Measurements from ENCODE around the gene MARCHF9. TPM values are rescaled to one million over a fixed set of nuclear protein-coding genes. Genes with fewer than 3 reads are reported as not detected.
A peak's percentile ranks its signal among the peaks of the same experiment; 100 is the strongest.

The MARCHF9 gene
- total RNA-seq, 2 experiments from 2014 or later = 10.4 to 10.8 TPM

DNA sequence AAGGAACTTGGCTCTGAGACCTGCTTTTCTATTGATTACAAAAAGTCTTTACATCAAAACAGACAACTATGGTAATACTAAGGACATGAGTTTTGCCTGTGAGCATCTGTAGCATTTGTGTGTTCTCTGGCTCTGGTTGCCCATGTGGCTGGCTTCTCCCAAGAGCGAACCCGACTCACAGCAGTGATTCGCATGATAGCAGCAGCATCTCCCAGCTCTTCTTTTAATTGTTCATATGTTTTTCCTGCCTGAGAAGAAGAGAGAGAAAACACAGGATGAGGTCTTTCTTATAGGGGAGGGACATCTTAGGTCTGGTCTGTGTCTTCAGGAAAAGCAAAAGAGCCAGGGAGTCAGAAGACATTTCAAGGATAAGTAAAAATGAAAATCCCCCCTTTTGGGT is 46.1 kb downstream of the MARCHF9 start:
- CTCF ChIA-PET = interaction anchor here (21.5 kb wide), 1 partner anchor 101 kb away, joined by 255 read pairs; no protein-coding TSS in a partner anchor
- Mint-ChIP-seq H3K36me3 (ENCODE audit: low read depth) (peaks cover 10% of the 10 kb centered on the region), H3K4me1 (ENCODE audit: low read depth) (no peaks in the 10 kb centered on the region), H3K27me3 (ENCODE audit: low read depth) (no peaks in the 10 kb centered on the region), H3K27ac (no peak overlapping the region), H3K4me3 (no peak overlapping the region), H3K9me3 (no peaks in the 10 kb centered on the region)
- no peak for DNase-seq
- intact Hi-C loops (cut with micrococcal nuclease) = no loop called here

DNA sequence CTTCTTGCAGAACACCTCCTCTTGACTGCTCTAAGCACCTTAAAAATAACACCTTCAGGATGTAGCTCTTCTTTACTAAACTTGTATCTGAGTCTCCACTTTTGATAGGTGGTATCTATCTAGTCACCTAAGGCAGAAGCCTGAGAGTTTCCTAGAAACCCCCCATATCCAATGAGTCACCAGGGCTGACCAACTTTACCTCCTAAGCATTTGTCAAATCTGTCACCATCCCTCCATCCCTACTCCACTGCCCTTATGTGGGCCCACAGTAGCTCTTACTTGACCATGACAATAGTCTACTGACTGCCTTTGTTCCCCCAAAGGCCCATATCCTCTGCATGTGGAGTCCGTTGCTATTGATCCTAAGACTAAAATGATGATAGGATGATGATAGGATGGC is 47.7 kb downstream of the MARCHF9 start:
- Mint-ChIP-seq H3K4me1 (ENCODE audit: low read depth) (no peaks in the 10 kb centered on the region), H3K36me3 (ENCODE audit: low read depth) (peaks cover 2% of the 10 kb centered on the region), H3K4me3 (no peak overlapping the region), H3K27me3 (ENCODE audit: low read depth) (no peaks in the 10 kb centered on the region), H3K27ac (no peak overlapping the region), H3K9me3 (no peaks in the 10 kb centered on the region)
- intact Hi-C loops (cut with micrococcal nuclease) = loop anchor here (1.0 kb wide), 3 partner anchors 29 to 103 kb away; no protein-coding TSS in a partner anchor
- CTCF ChIA-PET = interaction anchor here (0.7 to 21.5 kb wide), 22 partner anchors 8 to 129 kb away, joined by 3 to 255 read pairs (median 5); partner anchors contain the start of gene TSFM
- DNase-seq = no peak

DNA sequence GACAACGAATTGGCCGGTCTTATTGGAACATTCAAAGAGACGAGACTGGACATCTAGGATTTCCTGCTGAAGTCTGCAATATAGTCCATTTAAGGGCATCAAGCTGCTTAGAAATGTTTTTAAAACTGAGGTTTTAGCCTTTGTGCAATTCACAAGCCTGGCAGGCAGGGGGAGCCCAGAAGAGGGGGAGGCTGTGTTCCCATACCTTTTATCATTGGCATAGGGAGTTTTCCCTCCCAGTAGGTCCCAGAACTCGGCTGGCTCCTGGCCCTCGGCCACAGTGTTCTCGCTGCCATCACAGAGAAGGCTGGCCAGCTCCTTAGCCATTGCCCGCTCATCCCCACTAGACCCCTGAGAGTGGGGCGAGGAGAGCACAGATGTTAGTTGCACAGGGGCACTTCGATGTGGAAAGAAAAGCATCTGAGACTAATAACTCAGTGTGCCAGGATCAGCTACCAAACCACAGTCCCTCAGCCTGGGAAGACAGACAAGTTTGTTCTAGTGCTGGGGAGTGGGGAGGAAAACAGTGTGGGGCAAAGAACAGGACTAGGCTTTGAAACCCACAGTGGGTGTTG is 48.5 kb downstream of the MARCHF9 start:
- peaks cover 2% of the 10 kb centered on the region for H3K36me3 Mint-ChIP-seq (ENCODE audit: low read depth)
- no peak overlapping the region for H3K27ac Mint-ChIP-seq
- no peak overlapping the region for H3K4me3 Mint-ChIP-seq
- no peaks in the 10 kb centered on the region for H3K9me3 Mint-ChIP-seq
- no peaks in the 10 kb centered on the region for H3K27me3 Mint-ChIP-seq (ENCODE audit: low read depth)
- intact Hi-C loops (cut with micrococcal nuclease) = loop anchor here (1.0 kb wide), 3 partner anchors 28 to 102 kb away; no protein-coding TSS in a partner anchor
- H3K4me1 Mint-ChIP-seq (ENCODE audit: low read depth) = no peaks in the 10 kb centered on the region
- DNase-seq = peak; percentile 51
- CTCF ChIA-PET = interaction anchor here (0.9 to 21.5 kb wide), 22 partner anchors 9 to 1796 kb away, joined by 3 to 255 read pairs (median 5); partner anchors contain the start of gene TSFM

DNA sequence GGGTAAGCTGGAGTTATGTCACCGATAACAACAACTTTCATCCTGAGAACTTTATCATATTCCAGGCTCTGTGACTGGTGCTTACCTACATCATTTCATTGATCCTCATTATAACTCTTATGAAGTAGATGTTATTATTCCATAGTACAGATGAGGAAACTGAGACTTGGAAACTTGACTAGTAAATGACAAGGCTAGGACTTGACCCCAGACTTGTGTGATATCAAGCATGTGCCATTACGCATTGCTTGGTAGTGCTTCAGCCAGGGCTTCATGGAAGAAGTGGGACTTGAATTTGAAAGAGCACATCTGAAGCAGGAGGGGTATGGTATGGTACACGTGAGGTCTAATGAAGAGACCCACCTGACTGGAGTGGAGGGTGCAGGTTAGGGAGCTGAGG is 51.8 kb downstream of the MARCHF9 start:
- Mint-ChIP-seq H3K4me1 (ENCODE audit: low read depth) (no peaks in the 10 kb centered on the region), H3K4me3 (no peak overlapping the region), H3K27ac (no peak overlapping the region), H3K27me3 (ENCODE audit: low read depth) (no peaks in the 10 kb centered on the region), H3K9me3 (no peaks in the 10 kb centered on the region), H3K36me3 (ENCODE audit: low read depth) (peaks cover 2% of the 10 kb centered on the region)
- DNase-seq = no peak
- CTCF ChIA-PET = interaction anchor here (21.5 kb wide), 1 partner anchor 95 kb away, joined by 255 read pairs; no protein-coding TSS in a partner anchor
- intact Hi-C loops (cut with micrococcal nuclease) = no loop called here

DNA sequence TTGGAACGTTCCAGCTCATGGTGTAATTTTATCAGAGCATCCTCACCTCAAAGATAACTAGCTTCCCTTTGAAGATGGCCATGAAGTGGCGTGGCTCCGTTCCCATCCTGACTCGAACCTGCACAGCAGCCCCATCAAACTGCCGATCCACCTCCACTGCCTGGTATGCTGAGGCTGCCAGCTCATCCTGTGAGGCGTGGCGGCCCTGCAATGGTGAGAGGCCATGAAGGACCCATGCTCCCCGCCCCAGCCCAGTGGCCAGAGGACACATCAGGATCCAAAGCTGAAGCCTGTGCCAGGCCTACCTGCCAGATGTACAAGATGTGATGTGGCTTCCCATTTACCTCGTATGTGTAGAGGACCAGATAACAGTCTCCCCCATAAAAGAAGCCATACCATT is 52.4 kb downstream of the MARCHF9 start:
- DNase-seq = no peak
- Mint-ChIP-seq H3K9me3 (no peaks in the 10 kb centered on the region), H3K27ac (no peak overlapping the region), H3K27me3 (ENCODE audit: low read depth) (no peaks in the 10 kb centered on the region), H3K4me3 (no peak overlapping the region), H3K36me3 (ENCODE audit: low read depth) (peaks cover 2% of the 10 kb centered on the region), H3K4me1 (ENCODE audit: low read depth) (no peaks in the 10 kb centered on the region)
- intact Hi-C loops (cut with micrococcal nuclease) = no loop called here
- CTCF ChIA-PET = interaction anchor here (21.5 kb wide), 1 partner anchor 95 kb away, joined by 255 read pairs; no protein-coding TSS in a partner anchor

GRCh38 chr12:57808351-57808750 is 53.4 kb downstream of the MARCHF9 start:
- Mint-ChIP-seq H3K4me1 (ENCODE audit: low read depth) (no peaks in the 10 kb centered on the region), H3K36me3 (ENCODE audit: low read depth) (peaks cover 2% of the 10 kb centered on the region), H3K4me3 (no peak overlapping the region), H3K9me3 (no peaks in the 10 kb centered on the region), H3K27ac (no peak overlapping the region), H3K27me3 (ENCODE audit: low read depth) (no peaks in the 10 kb centered on the region)
- DNase-seq = no peak
- CTCF ChIA-PET = interaction anchor here (21.5 kb wide), 1 partner anchor 94 kb away, joined by 255 read pairs; no protein-coding TSS in a partner anchor
- intact Hi-C loops (cut with micrococcal nuclease) = no loop called here

GRCh38 chr12:57809425-57809824 is 54.5 kb downstream of the MARCHF9 start:
- Mint-ChIP-seq H3K36me3 (ENCODE audit: low read depth) (no peaks in the 10 kb centered on the region), H3K9me3 (no peaks in the 10 kb centered on the region), H3K27ac (no peak overlapping the region), H3K4me3 (no peak overlapping the region), H3K27me3 (ENCODE audit: low read depth) (no peaks in the 10 kb centered on the region), H3K4me1 (ENCODE audit: low read depth) (no peaks in the 10 kb centered on the region)
- intact Hi-C loops (cut with micrococcal nuclease) = no loop called here
- CTCF ChIA-PET = interaction anchor here (21.5 kb wide), 1 partner anchor 93 kb away, joined by 255 read pairs; no protein-coding TSS in a partner anchor
- no peak for DNase-seq

Small RNA genes lying within 50 kb of the gene (microRNA-seq; reads per million reads assigned to microRNA genes)
- not detected for gene MIR6759 (ENCODE audit: borderline microRNAs expressed, borderline replicate concordance)

Other genes with a start within 250 kb of the MARCHF9 start
- gene DDIT3, start 234.6 kb upstream of the MARCHF9 start, total RNA-seq = 10 to 100 TPM; 44.6 to 45.6 TPM
- gene MBD6, start 232.3 kb upstream of the MARCHF9 start, total RNA-seq = 10 to 100 TPM; 43.5 to 45.5 TPM
- gene DCTN2, start 207.9 kb upstream of the MARCHF9 start, total RNA-seq = 10 to 100 TPM; 65.1 to 71.7 TPM
- gene KIF5A, start 205.1 kb upstream of the MARCHF9 start, total RNA-seq = under 1 TPM; 0.60 to 0.86 TPM
- 10 to 100 TPM; 11.8 to 12.7 TPM for gene PIP4K2C, start 163.9 kb upstream of the MARCHF9 start, total RNA-seq
- gene DTX3, start 150.3 kb upstream of the MARCHF9 start, total RNA-seq = 10 to 100 TPM; 15.8 to 16.2 TPM
- 1 to 10 TPM; 1.4 to 1.5 TPM for gene ARHGEF25, start 143.7 kb upstream of the MARCHF9 start, total RNA-seq
- 1 to 10 TPM; 1.4 to 1.8 TPM for gene B4GALNT1, start 121.9 kb upstream of the MARCHF9 start, total RNA-seq
- 10 to 100 TPM; 60.7 to 60.9 TPM for gene OS9, start 61.0 kb upstream of the MARCHF9 start, total RNA-seq
- gene AGAP2, start 16.4 kb upstream of the MARCHF9 start, total RNA-seq = 10 to 100 TPM; 26.7 to 28.0 TPM
- gene TSPAN31, start 10.1 kb upstream of the MARCHF9 start, total RNA-seq = 1 to 10 TPM; 6.4 to 7.7 TPM
- gene CDK4, start 2.8 kb upstream of the MARCHF9 start, total RNA-seq = 100 to 1,000 TPM; 194 to 202 TPM
- 1 to 10 TPM; 5.4 to 6.1 TPM for gene CYP27B1, start 12.0 kb downstream of the MARCHF9 start, total RNA-seq
- gene METTL1, start 17.0 kb downstream of the MARCHF9 start, total RNA-seq = 10 to 100 TPM; 17.3 to 20.4 TPM
- 1 to 10 TPM; 3.6 to 4.6 TPM for gene EEF1AKMT3, start 17.5 kb downstream of the MARCHF9 start, total RNA-seq
- 10 to 100 TPM; 32.8 to 34.3 TPM for gene TSFM, start 27.7 kb downstream of the MARCHF9 start, total RNA-seq
- under 1 TPM; 0.22 to 0.38 TPM for gene AVIL, start 63.6 kb downstream of the MARCHF9 start, total RNA-seq
- gene CTDSP2, start 91.6 kb downstream of the MARCHF9 start, total RNA-seq = 10 to 100 TPM; 94.6 to 99.8 TPM
- 10 to 100 TPM; 11.3 to 11.9 TPM for gene ATP23, start 186.5 kb downstream of the MARCHF9 start, total RNA-seq

All from activated naive CD4-positive, alpha-beta T cell treated with anti-CD3 and anti-CD28 coated beads for 36 hours (primary cell).